WTC11 (cell line): ENCODE data around the gene NOL9. TPM values are rescaled to one million over a fixed set of nuclear protein-coding genes. Genes with fewer than 3 reads are reported as not detected.

ENCODE experiments used
- ATAC-seq: fragments of 200-7000 bp; cut with Tn5 transposase; 2 replicates; pipeline ENCODE4 v1.10.0; 2021; ENCODE audit warnings: mild to moderate bottlenecking, moderate library complexity
- CTCF ChIA-PET: fragments of 300-600 bp; sonication (Branson Sonifier 250); formaldehyde crosslinking; loops from one replicate; lab custom pipeline; 2021; ENCODE audit warnings: antibody characterized with exemption; lab: Charles Lee
- POLR2A ChIA-PET: fragments of 350-600 bp; sonication (Branson Sonifier 250); formaldehyde crosslinking; loops from one replicate; lab custom pipeline; 2021; ENCODE audit warnings: antibody characterized with exemption; lab: Charles Lee
- DNase-seq: peaks from one replicate; pipeline ENCODE4 v3.0.0; 2021; ENCODE audit warnings: low spot score
- H3K27ac Mint-ChIP-seq: 2 replicates; pipeline ENCODE4 v1.8.0; 2021; ENCODE audit warnings: mixed read lengths
- H3K27me3 Mint-ChIP-seq: 2 replicates; pipeline ENCODE4 v1.8.0; 2021; ENCODE audit warnings: low read depth, mild to moderate bottlenecking, moderate library complexity, mixed read lengths
- H3K36me3 Mint-ChIP-seq: 2 replicates; pipeline ENCODE4 v1.8.0; 2021; ENCODE audit warnings: mixed read lengths
- H3K4me1 Mint-ChIP-seq: 2 replicates; pipeline ENCODE4 v1.8.0; 2022; ENCODE audit warnings: mixed read lengths
- H3K4me3 Mint-ChIP-seq: 2 replicates; pipeline ENCODE4 v1.8.0; 2021; ENCODE audit warnings: mild to moderate bottlenecking, moderate library complexity, mixed read lengths
- H3K9me3 Mint-ChIP-seq: 2 replicates; pipeline ENCODE4 v1.8.0; 2021; ENCODE audit warnings: mixed read lengths
- AFF4 ChIP-seq: sonication (generic); formaldehyde crosslinking; IDR thresholded peaks from 2 replicates; pipeline ENCODE4 v1.8.1; 2023; ENCODE audit warnings: mild to moderate bottlenecking, missing genetic modification reagents, borderline replicate concordance
- ATF6 ChIP-seq: sonication (generic); formaldehyde crosslinking; IDR thresholded peaks from 2 replicates; pipeline ENCODE4 v1.8.1; 2023; ENCODE audit warnings: mild to moderate bottlenecking, missing genetic modification reagents
- E2F4 ChIP-seq: sonication (generic); formaldehyde crosslinking; IDR thresholded peaks from 2 replicates; pipeline ENCODE4 v1.8.1; 2022; ENCODE audit warnings: low read depth, mild to moderate bottlenecking, moderate library complexity, missing genetic modification reagents, borderline replicate concordance
- FOXK1 ChIP-seq: sonication (generic); formaldehyde crosslinking; IDR thresholded peaks from 2 replicates; pipeline ENCODE4 v1.8.0; 2022; ENCODE audit warnings: mild to moderate bottlenecking, moderate library complexity, missing genetic modification reagents
- IRF1 ChIP-seq: sonication (generic); formaldehyde crosslinking; IDR thresholded peaks from 2 replicates; pipeline ENCODE4 v1.8.0; 2023; ENCODE audit warnings: missing genetic modification reagents
- MAX ChIP-seq: sonication (generic); formaldehyde crosslinking; IDR thresholded peaks from 2 replicates; pipeline ENCODE4 v1.8.0; 2022; ENCODE audit warnings: mild to moderate bottlenecking, missing genetic modification reagents
- MLX ChIP-seq: sonication (generic); formaldehyde crosslinking; IDR thresholded peaks from 2 replicates; pipeline ENCODE4 v1.8.1; 2023; ENCODE audit warnings: mild to moderate bottlenecking, missing genetic modification reagents, moderate library complexity
- MXD4 ChIP-seq: fragments of 250-450 bp; sonication (Bioruptor Pico); IDR thresholded peaks from 2 replicates; pipeline ENCODE4 v1.8.0; 2021; ENCODE audit warnings: mild to moderate bottlenecking, moderate library complexity, borderline replicate concordance
- NFE2L1 ChIP-seq: sonication (generic); formaldehyde crosslinking; IDR thresholded peaks from 2 replicates; pipeline ENCODE4 v1.8.1; 2023; ENCODE audit warnings: missing genetic modification reagents
- NR1H2 ChIP-seq: sonication (generic); formaldehyde crosslinking; IDR thresholded peaks from 2 replicates; pipeline ENCODE4 v1.9.0; 2021; ENCODE audit warnings: mild to moderate bottlenecking, moderate library complexity, missing genetic modification reagents
- OVOL2 ChIP-seq: fragments of 250-450 bp; sonication (Bioruptor Pico); IDR thresholded peaks from 2 replicates; pipeline ENCODE4 v1.9.0; 2021; ENCODE audit warnings: mild to moderate bottlenecking, borderline replicate concordance
- PRRX2 ChIP-seq: fragments of 250-450 bp; sonication (Bioruptor Pico); IDR thresholded peaks from 2 replicates; pipeline ENCODE4 v1.8.0; 2021; ENCODE audit warnings: mild to moderate bottlenecking
- RORB ChIP-seq: fragments of 250-450 bp; sonication (Bioruptor Pico); IDR thresholded peaks from 2 replicates; pipeline ENCODE4 v1.9.0; 2021; ENCODE audit warnings: mild to moderate bottlenecking
- SMAD4 ChIP-seq: sonication (generic); formaldehyde crosslinking; IDR thresholded peaks from 2 replicates; pipeline ENCODE4 v1.8.0; 2022; ENCODE audit warnings: mild to moderate bottlenecking, missing genetic modification reagents
- SP1 ChIP-seq: sonication (generic); formaldehyde crosslinking; conservative IDR thresholded peaks from 2 replicates; pipeline ENCODE4 v1.8.1; 2022; ENCODE audit warnings: missing genetic modification reagents
- TEAD1 ChIP-seq: sonication (generic); formaldehyde crosslinking; IDR thresholded peaks from 2 replicates; pipeline ENCODE4 v1.8.0; 2022; ENCODE audit warnings: mild to moderate bottlenecking, missing genetic modification reagents
- USF2 ChIP-seq: sonication (generic); formaldehyde crosslinking; IDR thresholded peaks from 2 replicates; pipeline ENCODE4 v1.8.1; 2023; ENCODE audit warnings: mild to moderate bottlenecking, missing genetic modification reagents, moderate library complexity
- ZBTB43 ChIP-seq: sonication (generic); formaldehyde crosslinking; IDR thresholded peaks from 2 replicates; pipeline ENCODE4 v1.8.1; 2023; ENCODE audit warnings: mild to moderate bottlenecking, missing genetic modification reagents
- ZMAT4 ChIP-seq: fragments of 250-450 bp; sonication (Bioruptor Pico); IDR thresholded peaks from 2 replicates; pipeline ENCODE4 v1.9.0; 2021; ENCODE audit warnings: mild to moderate bottlenecking
- ZNF138 ChIP-seq: sonication (generic); formaldehyde crosslinking; conservative IDR thresholded peaks from 2 replicates; pipeline ENCODE4 v1.8.1; 2022; ENCODE audit warnings: mild to moderate bottlenecking, moderate library complexity, missing genetic modification reagents
- ZNF219 ChIP-seq: sonication (generic); formaldehyde crosslinking; IDR thresholded peaks from 2 replicates; pipeline ENCODE4 v1.8.0; 2023; ENCODE audit warnings: missing genetic modification reagents, mild to moderate bottlenecking, borderline replicate concordance
- ZNF425 ChIP-seq: fragments of 250-450 bp; sonication (Bioruptor Pico); conservative IDR thresholded peaks from 2 replicates; pipeline ENCODE4 v1.9.0; 2021; ENCODE audit warnings: mild to moderate bottlenecking
- total RNA-seq: library from RNA; stranded (reverse); gene quantifications from 3 replicates; pipeline ENCODE4 v1.2.3, GENCODE V29; 2021

NOL9 gene
- total RNA-seq, 1 experiment from 2014 or later = 37.4 TPM

- TF ChIP-seq IRF1 (CRISPR knock-in tag) (no peak), RORB (CRISPR knock-in tag) (no peak), OVOL2 (CRISPR knock-in tag) (no peak), ZNF425 (no peak)
Observed at GRCh38 chr1:6489799-6490180, 64.5 kb downstream of the NOL9 start (continued).

GRCh38 chr1:6489383-6489765 is 64.9 kb downstream of the NOL9 start:
- DNase-seq = no peak
- Mint-ChIP-seq H3K27me3 (peaks cover 6% of the 10 kb centered on the region; the same call in 1 of the 2 replicates), H3K4me3 (peak overlapping the region; percentile 77)
- TF ChIP-seq USF2 (CRISPR knock-in tag) = no peak
- TF ChIP-seq ZMAT4 (CRISPR knock-in tag) = no peak
- no peak for TF ChIP-seq SP1 (CRISPR knock-in tag)
- TF ChIP-seq TEAD1 (CRISPR knock-in tag) = no peak
- no peak for TF ChIP-seq MXD4 (CRISPR knock-in tag)
- TF ChIP-seq PRRX2 (CRISPR knock-in tag) = no peak
- no peak for TF ChIP-seq MLX
- no peak for TF ChIP-seq AFF4
- no peak for TF ChIP-seq MAX
- no peak for TF ChIP-seq ZNF219 (CRISPR knock-in tag)
- TF ChIP-seq SMAD4 = no peak
- TF ChIP-seq FOXK1 (CRISPR knock-in tag) = no peak
- no peak for TF ChIP-seq NR1H2
- TF ChIP-seq E2F4 (CRISPR knock-in tag) = no peak
- TF ChIP-seq NFE2L1 = no peak
- no peak for TF ChIP-seq ATF6
- no peak for TF ChIP-seq ZNF138 (CRISPR knock-in tag)
- no peak for TF ChIP-seq ZBTB43 (CRISPR knock-in tag)
- TF ChIP-seq, all 79 proteins: peak for 0
- ChIA-PET CTCF (interaction anchor here (1.1 to 10.3 kb wide), 9 partner anchors 9 to 96 kb away, joined by 3 to 179 read pairs (median 6); partner anchors contain the start of genes ACOT7, TNFRSF25 and ZBTB48), POLR2A (no interaction called here)
- Mint-ChIP-seq H3K27ac (no peak overlapping the region), H3K36me3 (no peaks in the 10 kb centered on the region), H3K4me1 (peaks cover 33% of the 10 kb centered on the region), H3K9me3 (no peaks in the 10 kb centered on the region)
- ATAC-seq = no peak
